CD14-positive monocyte (primary cell): Measurements from ENCODE around the gene TTC38. TPM values are rescaled to one million over a fixed set of nuclear protein-coding genes. Genes with fewer than 3 reads are reported as not detected.

Experiments
- DNase-seq, 3 donors: peaks; one replicate each; pipeline ENCODE4 v3.0.0-alpha.2; 2011 to 2022
- H2AFZ ChIP-seq: 2 replicates; pipeline ENCODE4 v1.6.0; 2012; ENCODE audit warnings: mild to moderate bottlenecking, low read depth, low read length, inconsistent platforms; ENCODE audit not compliant: insufficient read depth, poor library complexity, severe bottlenecking
- H3K27ac ChIP-seq, 2 donors: 1 replicate in 1 of 2; 2 replicates in 1 of 2; pipeline ENCODE4 v1.5.1; 2012 to 2013; ENCODE audit warnings: low read length in 2 of 2, control low read depth in 1 of 2, inconsistent platforms in 1 of 2, low read depth in 1 of 2, mild to moderate bottlenecking in 1 of 2
- H3K27me3 ChIP-seq, 2 donors: one replicate each; pipeline versions ENCODE4 v1.6.0 to v1.6.1; 2011 to 2013; ENCODE audit warnings: low read length in 2 of 2; ENCODE audit not compliant: control insufficient read depth in 2 of 2, insufficient read depth in 2 of 2
- H3K36me3 ChIP-seq, 2 donors: replicated peaks in 1 of 2; 1 replicate in 1 of 2; 2 replicates in 1 of 2; pipeline versions ENCODE4 v1.5.1 to v1.6.1; 2012 to 2013; ENCODE audit warnings: low read length in 2 of 2, control low read depth in 1 of 2, inconsistent platforms in 1 of 2, mild to moderate bottlenecking in 1 of 2; ENCODE audit not compliant: insufficient read depth in 2 of 2, control insufficient read depth in 1 of 2
- H3K4me1 ChIP-seq, 2 donors: 1 replicate in 1 of 2; 2 replicates in 1 of 2; pipeline versions ENCODE4 v1.5.1 to v1.6.1; 2012 to 2013; ENCODE audit warnings: low read length in 2 of 2, control low read depth in 1 of 2, inconsistent platforms in 1 of 2, mild to moderate bottlenecking in 1 of 2, moderate library complexity in 1 of 2; ENCODE audit not compliant: insufficient read depth in 2 of 2, control insufficient read depth in 1 of 2
- H3K4me2 ChIP-seq: replicated peaks from 2 replicates; pipeline ENCODE3; 2012; ENCODE audit warnings: low read length, moderate library complexity, mild to moderate bottlenecking; ENCODE audit not compliant: poor library complexity, severe bottlenecking; ENCODE audit errors: extremely low read depth
- H3K4me3 ChIP-seq, 3 experiments: fragments of 200-600 bp in 1 of 3; sonication (generic) in 1 of 3; replicated peaks in 1 of 3; 1 replicate in 2 of 3; 2 replicates in 1 of 3; pipeline ENCODE4 v1.5.1; 2011 to 2013; ENCODE audit warnings: low read length in 3 of 3, mild to moderate bottlenecking in 3 of 3, control low read depth in 2 of 3, low read depth in 2 of 3, inconsistent platforms in 1 of 3, moderate library complexity in 1 of 3
- H3K79me2 ChIP-seq: 2 replicates; pipeline ENCODE4 v1.6.0; 2012; ENCODE audit warnings: mild to moderate bottlenecking, control low read depth, inconsistent platforms, low read length, moderate library complexity; ENCODE audit not compliant: insufficient read depth
- H3K9ac ChIP-seq: 2 replicates; pipeline ENCODE4 v1.6.0; 2017; ENCODE audit warnings: low read length, mild to moderate bottlenecking; ENCODE audit not compliant: insufficient read depth, poor library complexity, severe bottlenecking
- H3K9me3 ChIP-seq, 2 donors: replicated peaks in 1 of 2; 1 replicate in 1 of 2; 2 replicates in 1 of 2; pipeline versions ENCODE4 v1.5.1 to v1.6.1; 2012 to 2013; ENCODE audit warnings: low read length in 2 of 2, control low read depth in 1 of 2; ENCODE audit not compliant: control insufficient read depth in 1 of 2, insufficient read depth in 1 of 2
- H4K20me1 ChIP-seq: 2 replicates; pipeline ENCODE4 v1.6.0; 2012; ENCODE audit warnings: mild to moderate bottlenecking, low read length, control low read depth, moderate library complexity; ENCODE audit not compliant: insufficient read depth
- H3K27ac Mint-ChIP-seq, 7 donors: one replicate each; pipeline ENCODE4 v1.8.0; 2020; ENCODE audit warnings: mild to moderate bottlenecking in 7 of 7, mixed read lengths in 7 of 7, moderate library complexity in 6 of 7, inconsistent platforms in 2 of 7
- H3K27me3 Mint-ChIP-seq, 3 donors: one replicate each; pipeline ENCODE4 v1.8.0; 2021 to 2022; ENCODE audit warnings: low read depth in 3 of 3, mild to moderate bottlenecking in 3 of 3, mixed read lengths in 3 of 3, moderate library complexity in 3 of 3, inconsistent platforms in 1 of 3
- H3K36me3 Mint-ChIP-seq, 2 donors: one replicate each; pipeline ENCODE4 v1.8.0; 2020; ENCODE audit warnings: mixed read lengths in 2 of 2, inconsistent platforms in 1 of 2, mild to moderate bottlenecking in 1 of 2
- H3K4me1 Mint-ChIP-seq: one replicate; pipeline ENCODE4 v1.8.0; 2020; ENCODE audit warnings: mild to moderate bottlenecking, mixed read lengths
- H3K4me3 Mint-ChIP-seq, 2 donors: one replicate each; pipeline ENCODE4 v1.8.0; 2020; ENCODE audit warnings: mild to moderate bottlenecking in 2 of 2, mixed read lengths in 2 of 2, moderate library complexity in 1 of 2
- H3K9me3 Mint-ChIP-seq, 7 donors: one replicate each; pipeline ENCODE4 v1.8.0; 2020 to 2022; ENCODE audit warnings: mixed read lengths in 7 of 7, mild to moderate bottlenecking in 6 of 7, moderate library complexity in 6 of 7, inconsistent platforms in 2 of 7
- WGBS: methylation state at CpG from one replicate; pipeline ENCODE4 v1.1.5; 2013; ENCODE audit warnings: missing lambda C conversion rate; ENCODE audit not compliant: insufficient coverage; 5-methylcytosine and 5-hydroxymethylcytosine counted together
- intact Hi-C, 2 donors: fragments of 100-400 bp; cut with micrococcal nuclease; formaldehyde crosslinking; loops; one replicate each; pipeline versions ENCODE4 v1.15.0 to v1.15.1; 2023
- polyA plus RNA-seq, 3 donors: library from polyadenylated mRNA; depleted of rRNA in 1 of 3; unstranded in 2 of 3; stranded (reverse) in 1 of 3; fragments of 300-500 nt in 2 of 3; fragments of >200 nt in 1 of 3; fragmentation: Illumina TruSeq in 2 of 3; gene quantifications; 1 replicate in 2 of 3; 2 replicates in 1 of 3; pipeline ENCODE4 v1.2.3, GENCODE V29; 2012 to 2021
- TF ChIP-seq, protein P1 (sequence below): fragments of 200-600 bp; IDR thresholded peaks from one replicate; pipeline ENCODE4 v1.8.0; 2022; ENCODE audit warnings: antibody characterized with exemption, mild to moderate bottlenecking

Gene TTC38
- polyA plus RNA-seq, 3 donors = 14.7 to 22.5 (median 17.0) TPM

DNA sequence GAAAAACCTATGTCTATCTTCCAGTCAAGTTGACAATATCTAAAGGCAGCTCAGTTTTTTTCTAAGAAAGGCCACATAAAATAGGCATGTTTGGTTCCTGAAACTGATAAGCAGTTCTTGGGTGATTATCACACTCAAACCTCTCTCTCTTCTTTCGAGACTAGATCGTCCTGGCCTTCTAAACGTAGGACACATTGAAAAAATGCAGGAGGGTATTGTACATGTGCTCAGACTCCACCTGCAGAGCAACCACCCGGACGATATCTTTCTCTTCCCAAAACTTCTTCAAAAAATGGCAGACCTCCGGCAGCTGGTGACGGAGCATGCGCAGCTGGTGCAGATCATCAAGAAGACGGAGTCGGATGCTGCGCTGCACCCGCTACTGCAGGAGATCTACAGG is 32.8 kb upstream of the TTC38 start:
- Mint-ChIP-seq H3K27me3 (no peaks in the 10 kb centered on the region), H3K36me3 (peaks cover 48 to 56% of the 10 kb centered on the region in 2 donors), H3K27ac (no peak overlapping the region), H3K9me3 (no peaks in the 10 kb centered on the region), H3K4me1 (peaks cover 10% of the 10 kb centered on the region), H3K4me3 (no peak overlapping the region)
- intact Hi-C loops = no loop called here
- no peak for DNase-seq
- TF ChIP-seq, protein P1, sequence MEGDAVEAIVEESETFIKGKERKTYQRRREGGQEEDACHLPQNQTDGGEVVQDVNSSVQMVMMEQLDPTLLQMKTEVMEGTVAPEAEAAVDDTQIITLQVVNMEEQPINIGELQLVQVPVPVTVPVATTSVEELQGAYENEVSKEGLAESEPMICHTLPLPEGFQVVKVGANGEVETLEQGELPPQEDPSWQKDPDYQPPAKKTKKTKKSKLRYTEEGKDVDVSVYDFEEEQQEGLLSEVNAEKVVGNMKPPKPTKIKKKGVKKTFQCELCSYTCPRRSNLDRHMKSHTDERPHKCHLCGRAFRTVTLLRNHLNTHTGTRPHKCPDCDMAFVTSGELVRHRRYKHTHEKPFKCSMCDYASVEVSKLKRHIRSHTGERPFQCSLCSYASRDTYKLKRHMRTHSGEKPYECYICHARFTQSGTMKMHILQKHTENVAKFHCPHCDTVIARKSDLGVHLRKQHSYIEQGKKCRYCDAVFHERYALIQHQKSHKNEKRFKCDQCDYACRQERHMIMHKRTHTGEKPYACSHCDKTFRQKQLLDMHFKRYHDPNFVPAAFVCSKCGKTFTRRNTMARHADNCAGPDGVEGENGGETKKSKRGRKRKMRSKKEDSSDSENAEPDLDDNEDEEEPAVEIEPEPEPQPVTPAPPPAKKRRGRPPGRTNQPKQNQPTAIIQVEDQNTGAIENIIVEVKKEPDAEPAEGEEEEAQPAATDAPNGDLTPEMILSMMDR = no peak
- no peaks in the 10 kb centered on the region for H4K20me1 ChIP-seq
- H3K9ac ChIP-seq = no peak overlapping the region
- no peaks in the 10 kb centered on the region for H3K9me3 ChIP-seq
- no peak overlapping the region for H3K4me2 ChIP-seq
- no peak overlapping the region for H3K4me3 ChIP-seq
- H3K79me2 ChIP-seq = no peaks in the 10 kb centered on the region
- peaks cover 11 to 50% of the 10 kb centered on the region in 2 donors for H3K36me3 ChIP-seq
- no peak overlapping the region for H2AFZ ChIP-seq
- H3K27ac ChIP-seq = no peak overlapping the region
- H3K27me3 ChIP-seq = no peaks in the 10 kb centered on the region
- WGBS = 96% methylated on average over 10 of the region's 12 CpGs
- H3K4me1 ChIP-seq = peaks cover 2 to 15% of the 10 kb centered on the region in 2 donors

DNA sequence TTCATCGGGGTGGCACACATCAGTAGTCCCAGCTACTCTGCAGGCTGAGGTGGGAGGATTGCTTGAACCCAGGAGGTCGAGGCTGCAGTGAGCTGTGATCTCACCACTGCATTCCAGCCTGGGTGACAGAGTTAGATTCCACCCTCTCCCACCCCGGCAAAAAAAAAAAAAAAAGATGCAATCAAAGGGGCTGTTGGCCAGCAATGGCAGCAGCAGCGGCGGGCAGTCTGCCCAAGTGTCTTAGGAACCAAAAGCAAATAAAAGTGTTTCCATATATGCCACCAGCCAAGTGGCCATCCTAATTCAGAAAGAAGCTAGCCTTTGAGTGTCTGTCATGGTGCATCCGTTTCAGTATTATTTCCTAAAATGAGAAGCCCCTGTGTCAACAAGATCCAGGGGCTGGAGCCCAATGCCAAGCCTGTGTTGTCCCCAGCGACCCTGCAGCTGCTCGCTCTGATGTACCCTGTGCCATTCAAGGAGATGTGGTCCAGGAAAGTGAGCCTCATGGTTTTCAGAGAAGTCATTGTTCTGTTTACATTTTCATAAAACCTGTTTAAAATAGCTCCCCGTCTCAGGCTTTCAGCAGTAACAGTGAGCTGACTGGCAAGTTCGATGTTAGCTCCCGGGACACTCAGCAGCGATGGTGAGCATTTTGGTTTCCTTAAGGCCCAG is 30.2 kb upstream of the TTC38 start:
- no peak overlapping the region for H3K27ac Mint-ChIP-seq
- H3K4me2 ChIP-seq = no peak overlapping the region
- no peaks in the 10 kb centered on the region for H3K27me3 Mint-ChIP-seq
- no peaks in the 10 kb centered on the region for H4K20me1 ChIP-seq
- H3K9me3 Mint-ChIP-seq = no peaks in the 10 kb centered on the region
- H3K36me3 Mint-ChIP-seq = peaks cover 40 to 47% of the 10 kb centered on the region in 2 donors
- H3K9ac ChIP-seq = no peak overlapping the region
- no peak for DNase-seq
- no peaks in the 10 kb centered on the region for H3K9me3 ChIP-seq
- no peak overlapping the region for H3K4me3 ChIP-seq
- H3K4me1 Mint-ChIP-seq = peaks cover 24% of the 10 kb centered on the region
- H2AFZ ChIP-seq = no peak overlapping the region
- no peaks in the 10 kb centered on the region for H3K79me2 ChIP-seq
- intact Hi-C loops = no loop called here
- TF ChIP-seq, protein P1 = no peak
- peaks cover 5 to 43% of the 10 kb centered on the region in 2 donors for H3K36me3 ChIP-seq
- H3K27ac ChIP-seq = no peak overlapping the region
- peaks cover 21 to 26% of the 10 kb centered on the region in 2 donors for H3K4me1 ChIP-seq
- no peak overlapping the region for H3K4me3 Mint-ChIP-seq
- H3K27me3 ChIP-seq = no peaks in the 10 kb centered on the region
- WGBS = 92% methylated on average over 8 of the region's 12 CpGs
